Panc1 (cell line): ENCODE results near the gene MED13. TPM values are rescaled to one million over a fixed set of nuclear protein-coding genes. Genes with fewer than 3 reads are reported as not detected.
A peak's percentile ranks its signal among the peaks of the same experiment; 100 is the strongest.

Source experiments
- ATAC-seq: fragments of 200-7000 bp; cut with Tn5 transposase; 2 replicates; pipeline ENCODE4 v1.9.1; 2020; ENCODE audit warnings: mild to moderate bottlenecking, moderate library complexity
- BruUV-seq: library from RNA; stranded (reverse); fragments of 400-500 nt; replicated peaks from 2 replicates; lab custom pipeline; 2021; lab: Mats Ljungman, UMichigan
- CTCF ChIA-PET: fragments of 300-600 bp; sonication (Branson Sonifier 250); formaldehyde crosslinking; loops from one replicate; lab custom pipeline; 2022; ENCODE audit warnings: antibody characterized with exemption; lab: Charles Lee
- POLR2A ChIA-PET: fragments of 300-600 bp; sonication (Branson Sonifier 250); formaldehyde crosslinking; loops from one replicate; lab custom pipeline; 2022; ENCODE audit warnings: antibody characterized with exemption; lab: Charles Lee
- DNase-seq: peaks from one replicate; pipeline ENCODE4 v3.0.0-alpha.2; 2010; ENCODE audit warnings: low read depth, low spot score
- H3K27ac ChIP-seq: 2 replicates; pipeline ENCODE4 v1.5.1; 2011; ENCODE audit warnings: mild to moderate bottlenecking, low read length, inconsistent platforms
- H3K27me3 ChIP-seq: fragments of 200-500 bp; sonication (Bioruptor generic); 2 replicates; pipeline ENCODE4 v1.6.0; 2014; ENCODE audit warnings: low read length, inconsistent platforms; ENCODE audit not compliant: control insufficient read depth, insufficient read depth
- H3K36me3 ChIP-seq: fragments of 200-500 bp; sonication (Bioruptor generic); 2 replicates; pipeline ENCODE4 v1.5.1; 2014; ENCODE audit warnings: inconsistent platforms, mild to moderate bottlenecking, low read length, moderate library complexity; ENCODE audit not compliant: control insufficient read depth, insufficient read depth
- H3K4me1 ChIP-seq: 2 replicates; pipeline ENCODE4 v1.5.1; 2011; ENCODE audit warnings: inconsistent platforms, mild to moderate bottlenecking, low read length, moderate library complexity; ENCODE audit not compliant: control insufficient read depth, insufficient read depth
- H3K4me3 ChIP-seq, 2 experiments: 2 replicates each; pipeline ENCODE4 v1.5.1; 2011 to 2012; ENCODE audit warnings: low read depth in 2 of 2, low read length in 2 of 2, mild to moderate bottlenecking in 2 of 2, inconsistent platforms in 1 of 2, moderate library complexity in 1 of 2
- H3K9me3 ChIP-seq: fragments of 200-500 bp; sonication (Bioruptor generic); 2 replicates; pipeline ENCODE4 v1.5.1; 2014; ENCODE audit warnings: low read depth, mild to moderate bottlenecking, inconsistent platforms, low read length, moderate library complexity; ENCODE audit not compliant: control insufficient read depth, insufficient read depth
- POLR2AphosphoS5 ChIP-seq: IDR thresholded peaks from 2 replicates; pipeline ENCODE4 v1.6.1; 2012; ENCODE audit warnings: mild to moderate bottlenecking, low read depth, low read length, moderate library complexity
- SIN3A ChIP-seq: IDR thresholded peaks from 2 replicates; pipeline ENCODE4 v1.6.1; 2012; ENCODE audit warnings: low read depth, mild to moderate bottlenecking, low read length, moderate library complexity, borderline replicate concordance; ENCODE audit not compliant: insufficient read depth
- TCF7L2 ChIP-seq: IDR thresholded peaks from 2 replicates; pipeline ENCODE4 v1.6.1; 2011; ENCODE audit warnings: mild to moderate bottlenecking, low read depth, low read length, inconsistent platforms
- in situ Hi-C: cut with HindIII; loops from 2 replicates; pipeline ENCODE4 v1.10.0; 2016; ENCODE audit warnings: low sequenced_read_pairs, low pct_unique_long_range_greater_than_20kb
- intact Hi-C: fragments of 100-400 bp; cut with micrococcal nuclease; formaldehyde crosslinking; loops from one replicate; pipeline ENCODE4 v1.10.0; 2022; ENCODE audit not compliant: unreplicated experiment
- total RNA-seq: library from RNA; stranded (reverse); gene quantifications from one replicate; pipeline ENCODE4 v1.2.1, GENCODE V29; 2021; ENCODE audit not compliant: unreplicated experiment
- TF ChIP-seq, protein P1 (sequence below), 2 experiments: IDR thresholded peaks; 2 replicates each; pipeline ENCODE4 v1.6.1; 2011 to 2012; ENCODE audit warnings: low read depth in 2 of 2, control low read depth in 1 of 2, low read length in 1 of 2, mild to moderate bottlenecking in 1 of 2, moderate library complexity in 1 of 2; ENCODE audit not compliant: insufficient read depth in 1 of 2
- TF ChIP-seq, protein P2 (sequence below): fragments of 450-650 bp; IDR thresholded peaks from 2 replicates; pipeline ENCODE4 v1.5.1; 2017; ENCODE audit warnings: mild to moderate bottlenecking

MED13 gene
- total RNA-seq, 1 experiment from 2014 or later: 69.5 TPM

DNA sequence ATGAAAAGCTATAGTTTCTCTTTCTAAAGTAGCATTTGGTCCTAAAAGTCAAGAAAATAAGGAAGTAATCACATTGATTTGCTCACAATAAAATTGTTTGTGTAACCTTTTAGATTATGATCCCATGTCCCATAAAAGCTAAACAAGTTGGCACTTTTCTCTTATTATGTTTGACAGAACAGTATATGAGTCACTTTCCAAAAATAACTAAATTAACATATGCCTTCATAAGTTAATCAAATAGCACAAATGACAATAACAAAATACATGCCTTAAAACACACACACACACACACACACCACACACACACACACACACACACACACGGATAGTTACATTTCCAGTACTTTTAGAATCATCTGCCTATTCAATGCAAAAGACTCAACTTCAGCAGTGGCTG is 2.8 kb downstream of the MED13 start:
- DNase-seq: no peak
- H3K27me3 ChIP-seq: no peaks in the 10 kb centered on the region
- ATAC-seq: no peak
- CTCF ChIA-PET: interaction anchor here (0.7 kb wide), 1 partner anchor 436 kb away, joined by 3 read pairs; no protein-coding TSS in a partner anchor
- TF ChIP-seq SIN3A: no peak
- TF ChIP-seq, protein P1, sequence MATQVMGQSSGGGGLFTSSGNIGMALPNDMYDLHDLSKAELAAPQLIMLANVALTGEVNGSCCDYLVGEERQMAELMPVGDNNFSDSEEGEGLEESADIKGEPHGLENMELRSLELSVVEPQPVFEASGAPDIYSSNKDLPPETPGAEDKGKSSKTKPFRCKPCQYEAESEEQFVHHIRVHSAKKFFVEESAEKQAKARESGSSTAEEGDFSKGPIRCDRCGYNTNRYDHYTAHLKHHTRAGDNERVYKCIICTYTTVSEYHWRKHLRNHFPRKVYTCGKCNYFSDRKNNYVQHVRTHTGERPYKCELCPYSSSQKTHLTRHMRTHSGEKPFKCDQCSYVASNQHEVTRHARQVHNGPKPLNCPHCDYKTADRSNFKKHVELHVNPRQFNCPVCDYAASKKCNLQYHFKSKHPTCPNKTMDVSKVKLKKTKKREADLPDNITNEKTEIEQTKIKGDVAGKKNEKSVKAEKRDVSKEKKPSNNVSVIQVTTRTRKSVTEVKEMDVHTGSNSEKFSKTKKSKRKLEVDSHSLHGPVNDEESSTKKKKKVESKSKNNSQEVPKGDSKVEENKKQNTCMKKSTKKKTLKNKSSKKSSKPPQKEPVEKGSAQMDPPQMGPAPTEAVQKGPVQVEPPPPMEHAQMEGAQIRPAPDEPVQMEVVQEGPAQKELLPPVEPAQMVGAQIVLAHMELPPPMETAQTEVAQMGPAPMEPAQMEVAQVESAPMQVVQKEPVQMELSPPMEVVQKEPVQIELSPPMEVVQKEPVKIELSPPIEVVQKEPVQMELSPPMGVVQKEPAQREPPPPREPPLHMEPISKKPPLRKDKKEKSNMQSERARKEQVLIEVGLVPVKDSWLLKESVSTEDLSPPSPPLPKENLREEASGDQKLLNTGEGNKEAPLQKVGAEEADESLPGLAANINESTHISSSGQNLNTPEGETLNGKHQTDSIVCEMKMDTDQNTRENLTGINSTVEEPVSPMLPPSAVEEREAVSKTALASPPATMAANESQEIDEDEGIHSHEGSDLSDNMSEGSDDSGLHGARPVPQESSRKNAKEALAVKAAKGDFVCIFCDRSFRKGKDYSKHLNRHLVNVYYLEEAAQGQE (IDR thresholded peaks at IDR 0.05; ENCODE audit: insufficient read depth in 1 of 2, low read depth in 2 of 2, low read length in 1 of 2): no peak
- TF ChIP-seq, protein P2, sequence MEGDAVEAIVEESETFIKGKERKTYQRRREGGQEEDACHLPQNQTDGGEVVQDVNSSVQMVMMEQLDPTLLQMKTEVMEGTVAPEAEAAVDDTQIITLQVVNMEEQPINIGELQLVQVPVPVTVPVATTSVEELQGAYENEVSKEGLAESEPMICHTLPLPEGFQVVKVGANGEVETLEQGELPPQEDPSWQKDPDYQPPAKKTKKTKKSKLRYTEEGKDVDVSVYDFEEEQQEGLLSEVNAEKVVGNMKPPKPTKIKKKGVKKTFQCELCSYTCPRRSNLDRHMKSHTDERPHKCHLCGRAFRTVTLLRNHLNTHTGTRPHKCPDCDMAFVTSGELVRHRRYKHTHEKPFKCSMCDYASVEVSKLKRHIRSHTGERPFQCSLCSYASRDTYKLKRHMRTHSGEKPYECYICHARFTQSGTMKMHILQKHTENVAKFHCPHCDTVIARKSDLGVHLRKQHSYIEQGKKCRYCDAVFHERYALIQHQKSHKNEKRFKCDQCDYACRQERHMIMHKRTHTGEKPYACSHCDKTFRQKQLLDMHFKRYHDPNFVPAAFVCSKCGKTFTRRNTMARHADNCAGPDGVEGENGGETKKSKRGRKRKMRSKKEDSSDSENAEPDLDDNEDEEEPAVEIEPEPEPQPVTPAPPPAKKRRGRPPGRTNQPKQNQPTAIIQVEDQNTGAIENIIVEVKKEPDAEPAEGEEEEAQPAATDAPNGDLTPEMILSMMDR: no peak
- no peak for TF ChIP-seq POLR2AphosphoS5
- TF ChIP-seq TCF7L2: no peak
- H3K27ac ChIP-seq: 0 out of 2 replicates have a peak overlapping the region, but pooled peaks have one; percentile 26
- peak overlapping the region; percentile 4 to 97; a peak in 2 of 4 replicates for H3K4me3 ChIP-seq
- intact Hi-C loops (no loop called here), in situ Hi-C loops (no loop called here)
- BruUV-seq: no TSS peak
- H3K36me3 ChIP-seq: peaks cover 26% of the 10 kb centered on the region
- H3K4me1 ChIP-seq: peaks cover 13% of the 10 kb centered on the region
- no peaks in the 10 kb centered on the region for H3K9me3 ChIP-seq
- POLR2A ChIA-PET: interaction anchor here (0.7 kb wide), 1 partner anchor 74 kb away, joined by 3 read pairs; no protein-coding TSS in a partner anchor

DNA sequence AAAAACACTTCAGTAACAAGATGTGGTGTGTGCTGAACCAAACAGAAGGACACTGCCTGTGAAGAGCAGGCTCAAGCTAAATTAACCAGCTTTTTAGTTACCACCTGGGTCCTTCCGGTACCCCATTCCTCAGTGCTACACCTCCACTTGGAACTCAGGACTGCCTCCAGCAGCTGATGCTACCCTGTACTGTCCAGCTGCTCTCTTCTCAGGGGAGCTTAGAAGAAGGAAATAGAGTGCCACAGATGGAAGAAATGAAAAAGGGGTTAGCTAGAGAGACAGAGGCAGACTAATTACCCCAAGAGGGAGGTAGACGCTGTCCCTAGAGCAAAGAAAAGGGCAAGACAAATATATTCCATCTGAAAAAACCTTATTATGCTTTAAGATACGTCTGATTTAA is 5.7 kb downstream of the MED13 start:
- Histone ChIP-seq H3K4me1 (peaks cover 13% of the 10 kb centered on the region), H3K27ac (0 out of 2 replicates have a peak overlapping the region, but pooled peaks have one; percentile 19), H3K36me3 (peaks cover 23% of the 10 kb centered on the region; the same call in 1 of the 2 replicates), H3K9me3 (no peaks in the 10 kb centered on the region), H3K27me3 (no peaks in the 10 kb centered on the region), H3K4me3 (no peak overlapping the region)
- ATAC-seq: no peak
- in situ Hi-C loops: no loop called here
- intact Hi-C loops: no loop called here
- TF ChIP-seq SIN3A (no peak), TCF7L2 (no peak), POLR2AphosphoS5 (no peak)
- TF ChIP-seq, protein P2: no peak
- TF ChIP-seq, protein P1 (IDR thresholded peaks at IDR 0.05; ENCODE audit: insufficient read depth in 1 of 2, low read depth in 2 of 2, low read length in 1 of 2): no peak
- DNase-seq: no peak
- CTCF ChIA-PET: no interaction called here
- no TSS peak for BruUV-seq
- POLR2A ChIA-PET: interaction anchor here (0.6 to 0.7 kb wide), 3 partner anchors 12 to 459 kb away, joined by 3 to 6 read pairs (median 3); no protein-coding TSS in a partner anchor
